Hindlimb muscle (tissue), 1 donor: ENCODE measurements around the gene MACROD1. TPM values are rescaled to one million over a fixed set of nuclear protein-coding genes. Genes with fewer than 3 reads are reported as not detected.

ENCODE experiments used
- DNase-seq: peaks from one replicate; pipeline ENCODE4 v3.0.0-alpha.2; 2013
- polyA plus RNA-seq: library from polyadenylated mRNA; unstranded; fragments of 120-200 nt; gene quantifications from one replicate; pipeline ENCODE4 v1.2.1, GENCODE V29; 2013; ENCODE audit not compliant: insufficient read length

The MACROD1 gene
- polyA plus RNA-seq, 1 donor, result 77.9 TPM

GRCh38 chr11:64152841-64153691, 12.8 kb downstream of the MACROD1 start:
- peak; percentile 56 for DNase-seq

DNA sequence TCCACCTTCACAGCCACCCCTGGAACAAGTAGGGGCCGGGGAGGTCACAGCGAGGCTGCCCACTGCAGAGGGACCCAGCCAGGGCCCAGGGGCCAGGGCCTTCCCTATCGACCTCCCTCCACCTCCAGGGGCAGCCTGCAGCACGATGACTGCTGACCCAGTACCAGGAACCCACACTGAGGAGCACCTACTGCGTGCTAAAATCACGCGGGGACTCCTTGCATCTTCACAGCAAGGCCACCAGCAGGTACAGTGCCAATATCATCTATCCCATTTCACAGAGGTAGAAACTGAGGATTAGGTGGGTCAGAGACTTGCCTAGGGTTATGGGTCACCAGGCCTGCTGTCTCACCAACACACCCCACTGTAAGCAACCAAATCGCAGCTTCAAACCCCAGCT, 14.6 kb downstream of the MACROD1 start:
- DNase-seq, result no peak

GRCh38 chr11:64150481-64151239, 15.3 kb downstream of the MACROD1 start:
- no peak for DNase-seq

DNA sequence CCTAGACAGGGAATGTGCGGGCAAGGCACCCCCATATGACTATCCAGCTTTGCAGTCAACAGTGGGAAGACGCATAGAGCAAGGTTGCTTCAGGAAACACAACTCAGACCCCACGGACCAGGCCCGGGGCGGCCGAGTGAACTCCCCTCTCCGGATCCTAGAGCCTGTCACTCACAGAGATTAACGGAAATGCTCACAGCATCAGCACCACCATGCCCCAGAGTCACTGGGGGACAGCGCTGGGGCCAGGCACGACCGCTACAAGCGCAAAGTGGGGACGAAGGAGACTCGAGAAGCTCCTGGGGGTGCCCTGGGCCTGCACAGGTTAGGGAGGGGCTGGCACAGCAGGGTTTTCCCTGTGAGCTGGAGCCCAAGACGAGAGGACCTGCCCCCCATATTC, 15.9 kb downstream of the MACROD1 start:
- DNase-seq, result no peak

DNA sequence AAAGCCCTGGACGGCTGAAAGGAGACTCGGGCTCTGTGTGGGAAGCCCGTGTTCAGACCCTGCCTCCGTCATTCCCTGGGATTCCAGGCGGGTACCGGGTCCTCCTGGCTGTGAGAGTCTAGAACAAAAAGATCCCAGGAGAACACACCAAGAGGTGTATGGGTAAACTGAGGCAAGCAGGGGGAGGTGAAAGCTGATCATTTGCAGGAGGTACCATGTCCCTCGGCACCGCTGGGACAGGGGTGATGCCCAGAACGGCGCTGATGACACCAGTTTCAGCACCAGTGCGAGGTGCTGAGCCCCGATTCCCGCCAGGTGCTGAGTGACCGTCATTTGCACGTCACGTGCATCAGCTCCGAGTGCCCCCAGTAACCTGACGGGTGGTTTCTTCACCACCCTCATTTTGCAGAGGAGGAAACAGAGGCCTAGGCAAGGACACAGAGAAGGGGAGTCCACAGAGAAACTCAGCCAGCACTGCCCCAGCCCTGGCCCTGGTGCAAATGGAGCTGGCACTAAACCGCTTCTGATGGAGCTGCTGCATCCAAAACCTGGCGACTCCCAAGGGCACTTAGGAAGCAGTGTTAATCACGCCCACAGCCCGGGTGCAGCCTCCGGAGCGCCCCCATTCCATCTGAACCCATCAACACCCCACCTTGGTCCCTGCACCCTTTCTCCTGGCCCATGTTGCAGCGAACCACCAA, 16.8 kb downstream of the MACROD1 start:
- DNase-seq, result no peak

DNA sequence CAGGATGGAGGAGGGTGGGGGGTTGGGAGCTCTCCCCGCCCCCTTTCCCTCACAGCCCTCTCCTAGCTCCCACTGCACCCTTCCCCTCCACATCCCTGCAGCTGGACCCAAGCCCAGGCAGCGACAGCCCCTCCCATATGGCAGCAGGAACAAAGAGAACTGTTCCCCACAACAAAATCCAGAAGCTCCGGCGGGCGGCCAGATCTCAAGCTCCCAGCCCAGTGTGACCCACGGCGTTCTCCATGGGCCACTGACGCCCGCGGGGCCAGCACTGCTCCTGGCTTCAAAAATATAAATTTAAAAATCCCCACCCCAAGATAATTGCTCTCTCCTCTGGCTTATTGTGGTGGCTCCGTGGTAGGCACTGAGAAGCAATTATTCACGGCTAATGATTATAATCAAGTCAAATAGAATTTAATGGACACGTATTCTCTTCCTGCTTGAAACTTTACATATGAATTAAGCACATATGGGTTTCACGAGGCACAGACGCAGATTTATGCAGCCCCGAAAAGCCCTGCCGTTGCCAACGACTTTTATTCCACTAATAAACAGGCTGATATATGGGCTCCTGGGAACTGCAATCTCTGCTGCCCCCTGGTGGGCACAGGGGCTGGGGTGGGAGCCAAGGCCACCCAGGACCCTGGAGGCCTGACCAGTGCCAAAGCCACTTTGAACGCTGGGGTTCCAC, 17.5 kb downstream of the MACROD1 start:
- peak; percentile 82 for DNase-seq

- DNase-seq, result no peak
Observed at GRCh38 chr11:64146036-64146955, 19.6 kb downstream of the MACROD1 start.

DNA sequence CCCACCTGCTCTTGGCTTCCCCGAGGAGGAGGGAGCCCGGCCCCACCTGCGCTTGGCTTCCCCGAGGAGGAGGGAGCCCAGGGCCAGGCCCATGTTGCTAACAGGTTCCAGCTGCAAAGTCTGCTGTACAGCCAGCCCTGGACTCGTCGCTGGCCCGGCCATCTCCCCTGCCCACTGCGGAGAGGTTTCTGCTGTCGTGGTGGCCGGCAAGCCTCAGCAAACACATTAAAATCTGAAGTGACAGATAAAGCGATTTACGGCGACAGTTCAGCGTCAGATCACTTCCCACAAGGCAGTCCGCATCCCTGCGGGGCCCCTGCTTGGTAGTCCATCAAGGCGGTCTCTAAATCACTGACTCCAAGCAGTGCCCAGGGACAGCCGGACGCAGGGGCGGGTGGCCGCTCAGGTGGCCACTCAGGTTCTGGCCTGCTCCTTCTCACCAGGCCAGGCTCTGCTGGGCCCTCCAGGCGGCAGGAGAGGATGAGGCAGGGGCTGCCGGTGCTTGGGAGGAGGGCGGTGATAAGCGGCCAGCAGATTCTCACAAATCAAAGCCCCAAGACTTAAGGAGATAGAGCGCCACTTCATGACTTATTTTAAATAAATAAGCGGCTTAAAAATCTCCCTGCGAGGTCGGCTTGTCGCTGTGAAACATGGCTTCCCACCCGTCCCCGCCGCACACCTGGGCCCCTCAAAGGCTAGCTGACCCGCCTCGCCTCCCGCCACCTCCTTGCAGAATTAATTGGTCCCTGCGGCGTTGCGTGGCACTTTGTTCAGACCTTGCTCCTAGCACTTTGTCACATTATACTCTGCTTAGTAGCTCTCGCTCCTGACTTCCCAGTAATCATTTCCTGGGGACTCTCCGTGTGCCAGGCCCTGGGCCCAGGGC, 21.1 kb downstream of the MACROD1 start:
- DNase-seq, result no peak

DNA sequence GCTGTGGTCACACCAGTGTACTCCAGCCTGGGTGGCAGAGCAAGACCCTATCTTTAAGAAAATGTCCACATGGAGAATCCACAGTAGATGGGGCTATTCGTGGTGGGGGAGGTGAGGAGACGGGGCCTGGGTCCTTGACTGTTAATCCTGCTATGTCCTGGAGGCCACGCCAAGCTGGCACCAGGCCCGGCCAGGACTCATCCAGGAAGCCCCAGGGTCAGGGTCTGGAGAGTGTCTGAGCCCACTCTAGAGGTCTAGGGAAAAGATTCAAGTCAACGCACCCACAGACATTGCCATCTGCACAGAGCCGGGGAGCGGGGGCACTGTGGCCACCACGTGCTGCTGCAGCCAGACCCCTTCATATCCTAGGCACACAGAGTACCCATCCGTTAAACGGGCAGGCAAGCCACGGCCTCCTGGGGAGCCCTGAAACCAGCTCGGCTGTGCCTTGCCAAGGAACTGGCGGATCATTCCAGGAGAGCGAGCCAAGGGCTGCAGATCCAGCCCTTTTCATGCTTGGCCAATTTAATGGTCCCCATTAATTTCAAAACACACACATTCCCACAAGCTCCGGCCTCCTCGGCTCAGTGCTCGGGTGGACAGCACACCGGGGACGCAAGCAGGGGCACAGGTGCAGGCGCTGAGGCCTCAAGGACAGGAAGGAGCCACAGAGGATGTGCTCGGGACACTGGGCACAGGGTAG, 24.7 kb downstream of the MACROD1 start:
- no peak for DNase-seq

GRCh38 chr11:64140082-64140481, 25.8 kb downstream of the MACROD1 start:
- DNase-seq, result no peak

DNA sequence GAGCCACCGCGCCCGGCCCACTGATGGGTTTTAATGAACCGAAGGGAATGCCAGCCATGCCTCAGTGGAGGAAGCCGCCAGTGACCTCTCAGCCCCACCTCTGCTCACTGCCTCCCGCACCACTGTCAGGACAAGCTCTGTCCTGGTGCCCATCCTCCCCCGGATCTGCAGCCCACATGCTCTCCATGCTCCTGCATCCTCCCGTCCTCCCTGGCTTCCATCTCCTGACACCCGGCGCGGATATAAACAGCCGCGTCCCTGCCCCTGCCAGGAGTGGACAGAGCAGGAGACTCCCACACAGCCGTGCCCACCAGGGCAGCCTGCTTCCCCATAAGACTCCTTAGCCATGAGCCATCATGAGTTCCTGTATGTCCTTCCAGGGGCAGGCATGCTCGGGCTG, 26.9 kb downstream of the MACROD1 start:
- no peak for DNase-seq

GRCh38 chr11:64138398-64138797, 27.5 kb downstream of the MACROD1 start:
- no peak for DNase-seq

DNA sequence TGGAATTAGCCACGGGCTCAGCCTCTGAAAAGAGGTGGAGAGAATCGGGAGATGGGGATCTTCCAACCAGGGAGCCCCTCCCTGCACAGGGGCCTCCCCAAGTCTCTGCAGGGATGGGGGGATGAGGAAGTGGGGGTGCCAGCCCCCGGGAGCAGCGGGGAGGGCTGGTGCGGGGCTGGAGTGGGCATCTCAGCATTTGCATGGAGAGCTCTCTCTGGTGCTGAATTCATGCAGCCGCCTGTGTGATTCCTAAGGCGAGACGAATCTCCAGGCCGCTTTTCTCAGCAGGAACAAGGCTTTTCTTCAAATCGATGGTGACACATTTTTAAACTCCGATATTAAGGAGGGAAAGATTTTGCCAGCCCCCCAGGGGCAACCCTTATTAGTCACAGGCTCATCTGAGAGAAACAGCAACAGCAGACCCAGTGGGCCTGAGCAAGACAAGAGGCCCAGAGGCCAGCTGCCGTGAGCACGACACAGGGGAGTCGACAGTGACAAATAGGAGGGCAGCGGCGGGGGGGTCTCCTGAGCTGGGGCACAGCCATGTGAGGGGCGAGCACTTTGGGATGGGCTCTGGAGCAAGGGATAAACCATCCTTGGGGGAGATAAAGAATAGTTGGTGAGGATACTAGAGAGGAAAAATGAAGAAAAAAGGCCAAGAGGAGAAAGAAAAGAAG, 29.0 kb downstream of the MACROD1 start:
- no peak for DNase-seq

DNA sequence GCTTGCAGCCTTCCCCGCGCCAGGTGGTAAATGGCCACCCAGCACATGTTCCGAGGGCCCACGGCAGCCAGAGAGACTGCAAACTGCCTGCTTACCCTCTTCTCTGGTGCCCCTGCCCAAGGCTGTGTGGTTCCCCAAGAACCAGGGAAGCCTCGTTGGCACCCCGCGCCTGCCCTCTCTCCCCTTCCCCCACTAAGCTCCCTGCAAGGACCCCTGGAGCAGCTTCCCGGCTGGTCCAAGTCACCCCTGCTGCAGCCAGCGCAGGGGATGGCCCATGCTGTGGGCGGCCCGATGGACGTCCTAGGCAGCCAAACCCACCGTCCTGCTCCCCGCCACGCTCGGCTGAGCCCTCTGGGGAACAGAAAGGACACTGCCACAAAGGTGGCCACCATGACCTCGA, 30.2 kb downstream of the MACROD1 start:
- DNase-seq, result no peak

DNA sequence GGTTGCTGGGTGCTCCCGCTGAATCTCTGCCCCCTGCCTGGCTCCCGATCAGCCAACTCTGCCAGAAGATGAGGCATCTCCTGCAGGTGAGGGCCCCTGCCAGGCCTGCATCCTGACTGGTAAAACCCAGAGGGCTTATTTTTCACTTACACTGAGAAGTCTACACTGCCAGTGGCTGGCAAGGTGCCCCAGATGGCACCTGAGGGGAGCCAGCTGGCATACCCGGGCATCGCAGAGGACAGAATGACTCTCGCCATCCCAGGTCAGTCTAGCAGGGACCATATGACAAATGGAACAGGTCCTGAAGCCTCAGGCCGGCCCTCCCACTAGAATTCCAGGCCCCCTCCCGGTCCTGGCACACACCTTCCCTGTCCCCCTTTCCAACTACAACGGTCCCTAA, 30.9 kb downstream of the MACROD1 start:
- no peak for DNase-seq

GRCh38 chr11:64132982-64133705, 32.8 kb downstream of the MACROD1 start:
- no peak for DNase-seq

- DNase-seq, result no peak
Observed at GRCh38 chr11:64132191-64132771, 33.6 kb downstream of the MACROD1 start.

DNA sequence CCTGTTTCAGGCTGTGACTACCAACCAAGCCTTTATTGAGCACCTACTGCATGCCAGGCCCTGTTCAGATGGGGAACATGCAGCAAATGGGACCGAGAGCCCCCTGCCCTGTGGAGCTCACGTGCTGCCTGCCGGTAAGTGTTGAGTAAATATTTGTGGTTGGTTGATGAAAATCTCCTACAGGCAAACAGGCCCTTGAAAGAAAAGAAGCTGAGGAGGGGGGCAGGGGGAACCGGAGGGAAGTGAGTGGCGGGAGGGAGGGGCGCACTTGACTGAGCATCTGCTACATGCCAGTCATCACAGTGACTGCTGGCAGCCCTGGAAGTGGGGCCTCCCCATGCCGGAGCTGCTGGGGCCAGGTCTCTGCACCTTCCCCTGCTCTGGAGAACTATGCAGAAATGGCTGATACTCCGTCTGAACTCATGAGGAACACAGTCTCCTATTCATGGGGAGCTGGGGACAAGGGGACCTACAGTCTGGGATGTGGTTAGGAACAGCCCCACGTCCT, 34.2 kb downstream of the MACROD1 start:
- no peak for DNase-seq
